ENCODE measurements around the gene CALB2. TPM values are rescaled to one million over a fixed set of nuclear protein-coding genes. Genes with fewer than 3 reads are reported as not detected.

The CALB2 gene
- total and polyA plus RNA-seq, 2 of the 13 experiments (the other 11 are each of a cell fraction or from before 2014, with no cell fraction given), result 0.37 to 0.40 TPM

- TF ChIP-seq ZBTB37 (CRISPR knock-in tag; IDR thresholded peaks at IDR 0.05) (no peak), ZNF704 (CRISPR knock-in tag; IDR thresholded peaks at IDR 0.05; ENCODE audit: borderline replicate concordance) (no peak), EZH2 (conservative IDR thresholded peaks at IDR 0.05; ENCODE audit: low read depth, low read length) (no peak), ZNF724P (CRISPR knock-in tag; IDR thresholded peaks at IDR 0.05; ENCODE audit: borderline replicate concordance) (no peak), ZFP36L2 (CRISPR knock-in tag; IDR thresholded peaks at IDR 0.05) (no peak), GABPA (IDR thresholded peaks at IDR 0.05; ENCODE audit: low read depth, low read length) (no peak), GABPA (CRISPR knock-in tag; IDR thresholded peaks at IDR 0.05; ENCODE audit: low read depth) (no peak), TMF1 (CRISPR knock-in tag; IDR thresholded peaks at IDR 0.05; ENCODE audit: low read depth) (no peak), ARID5B (CRISPR knock-in tag; IDR thresholded peaks at IDR 0.05) (0 out of 2 replicates have a peak, but pooled peaks have one; percentile 12), KAT8 (CRISPR knock-in tag; IDR thresholded peaks at IDR 0.05) (no peak), ZNF503 (CRISPR knock-in tag; IDR thresholded peaks at IDR 0.05) (no peak), CSRNP2 (CRISPR knock-in tag; conservative IDR thresholded peaks at IDR 0.05; ENCODE audit: low read depth) (no peak), ERF (CRISPR knock-in tag; IDR thresholded peaks at IDR 0.05) (no peak), MIER2 (CRISPR knock-in tag; IDR thresholded peaks at IDR 0.05) (no peak), ZNF770 (CRISPR knock-in tag; IDR thresholded peaks at IDR 0.05) (no peak), CBX5 (CRISPR knock-in tag; IDR thresholded peaks at IDR 0.05; ENCODE audit: borderline replicate concordance) (0 out of 2 replicates have a peak, but pooled peaks have one; percentile 32), KLF16 (CRISPR knock-in tag; IDR thresholded peaks at IDR 0.05) (no peak), DDIT3 (CRISPR knock-in tag; IDR thresholded peaks at IDR 0.05) (no peak)
Measured at GRCh38 chr16:71421911-71422310, 63.4 kb downstream of the CALB2 start (continued).
